IMR-90 (cell line): ENCODE data around the gene RAB8B. TPM values are rescaled to one million over a fixed set of nuclear protein-coding genes. Genes with fewer than 3 reads are reported as not detected.

Source experiments
- ATAC-seq: fragments of 200-7000 bp; cut with Tn5 transposase; 2 replicates; pipeline ENCODE4 v1.9.1; 2020; ENCODE audit warnings: low read depth, mild to moderate bottlenecking, moderate library complexity
- BruUV-seq: library from RNA; stranded (reverse); fragments of 400-500 nt; replicated peaks from 2 replicates; lab custom pipeline; 2021; lab: Mats Ljungman, UMichigan
- CTCF ChIA-PET: fragments of 300-600 bp; formaldehyde crosslinking; extraction: SDS; loops from one replicate; lab custom pipeline; 2021; ENCODE audit warnings: antibody characterized with exemption; lab: Yijun Ruan, JAX
- POLR2A ChIA-PET: fragments of 300-600 bp; sonication (Branson Sonifier 250); formaldehyde crosslinking; loops from one replicate; lab custom pipeline; 2022; ENCODE audit warnings: antibody characterized with exemption; ENCODE audit not compliant: unreplicated experiment; lab: Charles Lee
- DNase-seq: peaks from one replicate; pipeline ENCODE4 v3.0.0; 2013
- H2AFZ ChIP-seq: replicated peaks from 2 replicates; pipeline ENCODE3; 2013; ENCODE audit warnings: low read length, mild to moderate bottlenecking; ENCODE audit not compliant: poor library complexity
- H2AK5ac ChIP-seq: 2 replicates; pipeline ENCODE4 v1.6.1; 2013; ENCODE audit warnings: low read depth, low read length, inconsistent platforms
- H2AK9ac ChIP-seq: replicated peaks from 2 replicates; pipeline ENCODE3; 2013; ENCODE audit warnings: mild to moderate bottlenecking, low read depth, low read length, moderate library complexity; ENCODE audit not compliant: poor library complexity
- H2BK120ac ChIP-seq: 2 replicates; pipeline ENCODE4 v1.6.1; 2013; ENCODE audit warnings: low read depth, low read length, inconsistent platforms
- H2BK15ac ChIP-seq: 3 replicates; pipeline ENCODE4 v1.6.1; 2013; ENCODE audit warnings: low read depth, low read length, inconsistent platforms
- H2BK20ac ChIP-seq: 2 replicates; pipeline ENCODE4 v1.6.1; 2013; ENCODE audit warnings: low read depth, mild to moderate bottlenecking, inconsistent platforms, low read length, moderate library complexity
- H2BK5ac ChIP-seq: 2 replicates; pipeline ENCODE4 v1.6.1; 2013; ENCODE audit warnings: mild to moderate bottlenecking, low read depth, low read length, inconsistent platforms; ENCODE audit not compliant: poor library complexity, severe bottlenecking
- H3K14ac ChIP-seq: replicated peaks from 2 replicates; pipeline ENCODE4 v1.6.1; 2013; ENCODE audit warnings: low read depth, low read length, inconsistent platforms
- H3K18ac ChIP-seq: 2 replicates; pipeline ENCODE4 v1.6.1; 2013; ENCODE audit warnings: low read depth, low read length, control low read depth
- H3K23ac ChIP-seq: 2 replicates; pipeline ENCODE4 v1.6.1; 2013; ENCODE audit warnings: low read depth, low read length, inconsistent platforms
- H3K27ac ChIP-seq: 2 replicates; pipeline ENCODE4 v1.5.1; 2013; ENCODE audit warnings: mild to moderate bottlenecking, control low read depth, low read length; ENCODE audit not compliant: insufficient read depth
- H3K27me3 ChIP-seq: 2 replicates; pipeline ENCODE4 v1.6.1; 2013; ENCODE audit warnings: low read length; ENCODE audit not compliant: control insufficient read depth, insufficient read depth
- H3K36me3 ChIP-seq: 2 replicates; pipeline ENCODE4 v1.6.1; 2013; ENCODE audit warnings: low read length, mixed read lengths; ENCODE audit not compliant: control insufficient read depth, insufficient read depth
- H3K4ac ChIP-seq: 2 replicates; pipeline ENCODE4 v1.6.1; 2013; ENCODE audit warnings: low read depth, low read length, inconsistent platforms
- H3K4me1 ChIP-seq: 2 replicates; pipeline ENCODE4 v1.6.1; 2013; ENCODE audit warnings: low read length, mixed read lengths; ENCODE audit not compliant: control insufficient read depth, insufficient read depth
- H3K4me2 ChIP-seq: 2 replicates; pipeline ENCODE4 v1.6.1; 2013; ENCODE audit warnings: low read depth, mild to moderate bottlenecking, control low read depth, low read length, moderate library complexity
- H3K4me3 ChIP-seq: 2 replicates; pipeline ENCODE4 v1.5.1; 2013; ENCODE audit warnings: low read depth, mild to moderate bottlenecking, control low read depth, low read length, moderate library complexity; ENCODE audit not compliant: insufficient read depth
- H3K56ac ChIP-seq: 2 replicates; pipeline ENCODE4 v1.6.1; 2013; ENCODE audit warnings: low read length, inconsistent platforms; ENCODE audit not compliant: insufficient read depth; ENCODE audit errors: extremely low read depth
- H3K79me1 ChIP-seq, 2 experiments: 2 replicates each; pipeline ENCODE4 v1.6.1; 2013; ENCODE audit warnings: low read length in 2 of 2, inconsistent platforms in 1 of 2, low read depth in 1 of 2
- H3K9ac ChIP-seq: 2 replicates; pipeline ENCODE4 v1.6.1; 2013; ENCODE audit warnings: low read depth, low read length, control low read depth
- H3K9me1 ChIP-seq: 2 replicates; pipeline ENCODE4 v1.6.1; 2013; ENCODE audit warnings: low read length, inconsistent platforms; ENCODE audit not compliant: insufficient read depth
- H3K9me3 ChIP-seq: 2 replicates; pipeline ENCODE4 v1.6.1; 2013; ENCODE audit warnings: low read length; ENCODE audit not compliant: control insufficient read depth, insufficient read depth
- H4K20me1 ChIP-seq: 2 replicates; pipeline ENCODE4 v1.6.1; 2013; ENCODE audit warnings: low read length, inconsistent platforms; ENCODE audit not compliant: insufficient read depth
- H4K5ac ChIP-seq: 2 replicates; pipeline ENCODE4 v1.6.1; 2013; ENCODE audit warnings: mild to moderate bottlenecking, low read depth, low read length, control low read depth
- H4K8ac ChIP-seq, 2 experiments: 2 replicates each; pipeline ENCODE4 v1.6.1; 2013; ENCODE audit warnings: low read depth in 2 of 2, low read length in 2 of 2, control low read depth in 1 of 2, inconsistent platforms in 1 of 2
- H4K91ac ChIP-seq: 2 replicates; pipeline ENCODE4 v1.6.1; 2013; ENCODE audit warnings: low read depth, low read length, inconsistent platforms; ENCODE audit not compliant: insufficient read depth
- CEBPB ChIP-seq: IDR thresholded peaks from 2 replicates; pipeline ENCODE4 v1.6.1; 2012; ENCODE audit warnings: low read depth, low read length, improper control_type of control experiment
- POLR2A ChIP-seq: IDR thresholded peaks from 2 replicates; pipeline ENCODE4 v1.6.1; 2012; ENCODE audit warnings: mild to moderate bottlenecking, low read depth, low read length
- WGBS, 2 experiments: methylation state at CpG; one replicate each; pipeline versions ENCODE4 v1.1.5 to v1.1.7; 2013; ENCODE audit warnings: missing lambda C conversion rate in 2 of 2; ENCODE audit not compliant: insufficient read length in 1 of 2; ENCODE audit errors: extremely low coverage in 2 of 2; 5-methylcytosine and 5-hydroxymethylcytosine counted together
- dilution Hi-C: fragments of 300-500 bp; cut with HindIII; formaldehyde crosslinking; loops from one replicate; pipeline ENCODE4 v1.14.3; 2018; ENCODE audit warnings: low sequenced_read_pairs; ENCODE audit not compliant: unreplicated experiment
- in situ Hi-C: fragments of 300-500 bp; cut with MboI; formaldehyde crosslinking; loops from 3 replicates; pipeline ENCODE4 v1.14.3; 2019; ENCODE audit warnings: low sequenced_read_pairs, inconsistent platforms, mixed read lengths
- intact Hi-C: fragments of 100-400 bp; cut with micrococcal nuclease; formaldehyde crosslinking; loops from 2 replicates; pipeline ENCODE4 v1.10.0; 2022
- polyA plus RNA-seq, 3 experiments: library from polyadenylated mRNA; depleted of rRNA; stranded (reverse); fragments of >200 nt; gene quantifications; 2 replicates each; pipeline ENCODE4 v1.2.3, GENCODE V29; 2012; ENCODE audit warnings: low replicate concordance in 1 of 3
- total RNA-seq: library from RNA; depleted of rRNA; stranded (reverse); fragments of >200 nt; gene quantifications from 2 replicates; pipeline ENCODE4 v1.2.3, GENCODE V29; 2012

The RAB8B gene
- total and polyA plus RNA-seq, 2 of the 4 experiments (the other 2 are of a cell fraction): 19.4 to 29.4 TPM

DNA sequence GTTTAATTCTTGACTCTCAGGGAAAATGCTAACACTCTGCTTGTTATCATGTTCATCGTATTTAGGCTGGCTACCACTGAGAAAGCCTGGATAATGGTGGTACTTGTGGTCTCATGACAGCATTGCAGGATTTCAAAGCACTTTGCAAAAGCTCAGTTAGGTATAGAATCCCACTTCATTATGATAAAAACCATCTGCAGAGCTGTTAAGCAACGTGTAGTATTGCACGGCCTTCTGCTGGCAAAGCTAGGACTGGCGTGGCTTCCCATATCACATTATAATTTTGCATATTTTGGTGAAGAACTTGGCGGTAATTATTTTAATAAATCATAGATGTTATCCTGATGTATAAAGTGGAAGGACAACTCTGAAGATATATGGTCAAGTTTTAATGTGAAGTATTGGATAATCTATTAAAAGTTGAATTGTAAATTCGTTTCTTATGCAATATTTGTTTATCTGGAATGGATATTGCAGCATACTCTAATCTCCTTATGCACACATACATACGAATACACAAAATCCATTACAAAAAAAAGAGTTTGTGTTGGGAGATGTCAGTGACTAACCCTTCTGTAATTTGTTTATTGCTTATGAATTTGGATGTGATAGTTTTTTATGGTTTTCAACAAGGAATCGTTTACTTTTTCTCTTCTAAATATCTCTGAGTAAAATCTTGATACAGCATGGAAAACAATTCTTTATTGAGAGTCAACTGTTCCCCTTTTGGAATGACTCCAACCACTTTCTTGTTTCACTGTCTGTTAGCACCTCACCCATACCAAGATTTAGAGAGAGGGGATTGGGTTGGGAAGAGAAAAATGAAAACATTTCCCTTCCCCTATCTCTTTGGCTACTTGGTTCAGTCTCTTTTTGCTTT lies 9.2 kb downstream of the RAB8B start:
- Histone ChIP-seq H3K14ac (peak overlapping the region; percentile 71), H4K91ac (no peak overlapping the region), H3K23ac (peak overlapping the region; percentile 68; the same call in 1 of the 2 replicates), H3K4me1 (peaks cover 21% of the 10 kb centered on the region), H3K4me2 (peak overlapping the region; percentile 73), H2BK15ac (no peak overlapping the region), H3K27ac (peak overlapping the region; percentile 57; the same call in 1 of the 2 replicates), H2BK120ac (peak overlapping the region; percentile 36; the same call in 1 of the 2 replicates), H3K4me3 (no peak overlapping the region), H2BK20ac (0 out of 2 replicates have a peak overlapping the region, but pooled peaks have one; percentile 10), H3K9ac (no peak overlapping the region), H3K36me3 (no peaks in the 10 kb centered on the region), H2BK5ac (peak overlapping the region; percentile 51), H3K9me1 (peaks cover 5% of the 10 kb centered on the region), H4K20me1 (peaks cover 18% of the 10 kb centered on the region; the same call in 1 of the 2 replicates), H3K9me3 (no peaks in the 10 kb centered on the region), H3K56ac (no peak overlapping the region), H2AK5ac (no peak overlapping the region; the same call in 1 of the 2 replicates), H3K18ac (peak overlapping the region; percentile 61; the same call in 1 of the 2 replicates), H3K4ac (peak overlapping the region; percentile 41; the same call in 1 of the 2 replicates), H2AK9ac (no peak overlapping the region), H4K8ac (peak overlapping the region in 1 of 2 experiments; percentile 22; a peak in 2 of 4 replicates), H2AFZ (no peak overlapping the region), H4K5ac (peak overlapping the region; percentile 19; the same call in 1 of the 2 replicates), H3K79me1 (peaks cover 44 to 86% of the 10 kb centered on the region in 2 experiments), H3K27me3 (no peaks in the 10 kb centered on the region)
- DNase-seq (peak; percentile 69), ATAC-seq (peak; percentile 60)
- POLR2A ChIA-PET: no interaction called here
- no CpG with 5 or more reads among the region's 8 CpGs for WGBS, 2 experiments
- dilution Hi-C loops: no loop called here
- TF ChIP-seq POLR2A (no peak), CEBPB (peak; percentile 86)
- CTCF ChIA-PET: no interaction called here
- no TSS peak for BruUV-seq
- intact Hi-C loops: loop anchor here (5.0 kb wide), 1 partner anchor 54 kb away; no protein-coding TSS in a partner anchor
- in situ Hi-C loops: no loop called here
